GM10266 (cell line): ENCODE measurements around the gene PCSK4.

ENCODE experiments used
- DNase-seq: peaks from one replicate; pipeline ENCODE4 v3.0.0; 2012; ENCODE audit errors: extremely low spot score
- CTCF ChIP-seq: IDR thresholded peaks from 2 replicates; pipeline ENCODE4 v1.5.1; 2012; ENCODE audit warnings: mild to moderate bottlenecking, low read depth; ENCODE audit not compliant: control insufficient read depth, insufficient read depth; ENCODE audit errors: missing control alignments

Gene PCSK4

DNA sequence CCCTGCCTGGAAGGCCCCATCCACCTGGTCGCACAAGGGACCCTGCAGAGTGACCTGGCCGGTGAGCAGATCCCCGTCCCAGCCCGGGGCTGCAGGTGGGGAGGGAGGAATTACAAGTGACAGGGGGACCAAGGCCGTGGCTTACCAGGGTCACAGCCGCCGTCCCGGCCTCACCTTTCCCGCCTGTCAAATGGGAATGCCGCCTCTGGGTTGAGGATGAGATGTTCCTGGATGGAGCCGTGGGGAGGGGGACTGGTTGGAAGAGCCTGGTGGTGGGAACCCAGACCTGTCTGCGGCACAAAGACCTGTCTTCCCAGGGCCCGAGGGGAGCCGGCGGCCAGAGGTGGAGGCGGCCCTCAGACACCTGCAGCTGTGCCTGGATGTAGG, 39.3 kb upstream of the PCSK4 start:
- DNase-seq = no peak
- no peak for TF ChIP-seq CTCF

DNA sequence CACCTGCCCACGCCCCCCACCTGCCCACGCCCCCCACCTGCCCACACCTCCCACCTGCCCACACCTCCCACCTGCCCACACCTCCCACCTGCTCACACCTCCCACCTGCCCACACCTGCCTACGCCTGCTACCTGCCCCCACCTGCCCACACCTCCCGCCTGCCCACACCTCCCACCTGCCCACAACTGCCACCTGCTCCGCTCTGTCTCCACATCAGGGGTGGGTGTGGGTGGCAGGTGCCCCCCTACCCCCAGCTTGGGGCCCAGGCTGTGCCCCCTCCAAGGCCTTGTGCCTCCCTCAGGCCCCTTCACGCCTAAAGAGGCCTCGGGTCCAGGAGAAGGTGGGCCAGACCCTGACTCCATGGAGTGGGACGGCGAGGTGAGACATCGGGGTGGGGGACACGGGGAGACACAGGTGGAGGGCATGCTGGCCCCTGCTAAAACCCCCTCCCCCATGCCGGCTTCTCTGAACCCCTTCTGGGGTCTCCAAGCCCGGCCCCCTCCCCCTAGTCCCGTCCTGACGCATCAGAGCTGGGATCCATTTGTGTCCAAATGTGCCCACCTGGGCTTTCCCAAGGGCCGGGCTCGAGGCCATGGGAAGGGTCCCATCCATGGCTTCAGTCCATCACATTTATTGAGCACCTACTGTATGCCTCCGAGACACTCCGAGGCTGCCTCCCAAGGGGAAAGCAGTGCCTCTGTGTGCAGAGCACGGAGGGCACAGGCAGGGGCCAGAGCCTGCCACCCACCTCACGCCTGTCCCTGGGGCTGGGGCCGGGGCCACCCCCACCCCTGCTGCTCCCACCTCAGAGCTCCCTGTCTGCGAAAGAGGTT, 38.7 kb upstream of the PCSK4 start:
- no peak for DNase-seq
- no peak for TF ChIP-seq CTCF

GRCh38 chr19:1527650-1528309, 37.6 kb upstream of the PCSK4 start:
- no peak for DNase-seq
- TF ChIP-seq CTCF = no peak

- TF ChIP-seq CTCF = no peak
- DNase-seq = no peak
Measured at GRCh38 chr19:1526979-1527649, 37.0 kb upstream of the PCSK4 start.

GRCh38 chr19:1526066-1526778, 36.1 kb upstream of the PCSK4 start:
- no peak for DNase-seq

GRCh38 chr19:1525343-1525742, 35.2 kb upstream of the PCSK4 start:
- no peak for DNase-seq
- no peak for TF ChIP-seq CTCF

More at GRCh38 chr19:1526066-1526778, 36.1 kb upstream of the PCSK4 start:
- TF ChIP-seq CTCF = no peak
